ENCODE data around the gene TEX9.
A peak's percentile ranks its signal among the peaks of the same experiment; 100 is the strongest.

TEX9 gene

GRCh38 chr15:56456229-56456628 is 91.0 kb downstream of the TEX9 start:
- no peak for FAIRE-seq

- no peak for FAIRE-seq
Measured at GRCh38 chr15:56459096-56459495, 93.9 kb downstream of the TEX9 start.

GRCh38 chr15:56460071-56460470 is 94.8 kb downstream of the TEX9 start:
- no peak for FAIRE-seq

GRCh38 chr15:56460947-56461346 is 95.7 kb downstream of the TEX9 start:
- FAIRE-seq, result no peak

GRCh38 chr15:56464893-56465520 is 99.8 kb downstream of the TEX9 start, which contains the start of gene MNS1:
Gene MNS1 (minus strand): TSS chr15:56465137. CDS start chr15:56464972, 165 bp downstream.
- FAIRE-seq, result peak; percentile 98

GRCh38 chr15:56467616-56468015 is 102.4 kb downstream of the TEX9 start:
- FAIRE-seq, result no peak

GRCh38 chr15:56468401-56468800 is 103.2 kb downstream of the TEX9 start:
- FAIRE-seq, result no peak

GRCh38 chr15:56469483-56469882 is 104.3 kb downstream of the TEX9 start:
- FAIRE-seq, result no peak

GRCh38 chr15:56471440-56472069 is 106.3 kb downstream of the TEX9 start:
- no peak for FAIRE-seq

- FAIRE-seq, result no peak
Measured at GRCh38 chr15:56472278-56472677, 107.1 kb downstream of the TEX9 start.

- FAIRE-seq, result no peak
Measured at GRCh38 chr15:56473017-56473416, 107.8 kb downstream of the TEX9 start.

GRCh38 chr15:56475351-56475750 is 110.1 kb downstream of the TEX9 start:
- FAIRE-seq, result no peak
